ENCODE data around the gene MAGOH. TPM values are rescaled to one million over a fixed set of nuclear protein-coding genes. Genes with fewer than 3 reads are reported as not detected.

Gene MAGOH
- total RNA-seq, 2 experiments from 2014 or later: 59.1 to 65.2 TPM

DNA sequence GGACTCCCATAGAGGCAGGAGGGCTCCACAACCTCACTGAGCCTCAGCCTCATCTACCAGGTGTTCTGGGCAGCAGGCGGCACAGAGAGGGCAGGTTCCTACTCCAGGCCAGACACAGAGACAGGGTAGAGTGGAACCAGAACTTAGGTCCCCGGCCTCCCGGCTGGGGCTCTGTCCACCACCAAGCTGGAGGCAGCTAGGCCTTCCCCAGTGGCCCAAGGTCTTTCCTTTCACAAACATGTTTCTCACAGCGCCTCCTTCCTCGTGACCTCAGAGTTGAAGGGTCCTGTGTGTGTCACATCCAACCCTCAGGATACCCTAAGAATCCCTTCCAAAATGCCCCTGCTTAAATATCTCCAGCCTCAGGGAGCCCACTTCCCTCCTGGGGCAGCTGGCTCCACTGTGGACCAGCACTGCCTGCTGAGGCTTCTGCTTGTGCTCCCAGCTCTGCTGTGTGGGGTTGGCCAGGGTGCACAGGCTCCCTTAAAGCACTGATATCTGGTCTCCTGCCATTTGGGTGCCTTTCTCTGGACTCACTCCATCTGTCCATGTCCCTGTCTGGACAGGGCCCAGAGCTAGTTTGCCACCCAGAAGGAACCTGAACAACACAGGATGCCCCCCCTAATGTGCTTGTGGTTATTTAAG, 33.2 kb upstream of the MAGOH start:
- Mint-ChIP-seq H3K4me1 (ENCODE audit: low read depth) (no peaks in the 10 kb centered on the region), H3K27ac (no peak overlapping the region), H3K27me3 (no peaks in the 10 kb centered on the region), H3K4me3 (no peak overlapping the region), H3K9me3 (no peaks in the 10 kb centered on the region), H3K36me3 (ENCODE audit: low read depth) (no peaks in the 10 kb centered on the region)
- ChIA-PET CTCF (interaction anchor here (0.5 to 1.1 kb wide), 2 partner anchors 184 to 206 kb away, joined by 3 read pairs; no protein-coding TSS in a partner anchor), POLR2A (no interaction called here)
- Histone ChIP-seq H3K36me3 (ENCODE audit: insufficient read depth, low read length) (peaks cover 7% of the 10 kb centered on the region), H3K4me1 (ENCODE audit: insufficient read depth, low read length) (no peaks in the 10 kb centered on the region), H3K9me3 (ENCODE audit: control insufficient read depth in 1 of 2, insufficient read depth in 1 of 2, low read length in 2 of 2) (no peaks in the 10 kb centered on the region), H3K4me3 (ENCODE audit: low read length) (no peak overlapping the region), H3K27me3 (ENCODE audit: control insufficient read depth in 1 of 2, insufficient read depth in 2 of 2, low read length in 2 of 2) (no peaks in the 10 kb centered on the region), H3K27ac (ENCODE audit: low read depth in 1 of 2, low read length in 2 of 2) (no peak overlapping the region)
- ATAC-seq (ENCODE audit: poor library complexity): no peak
- DNase-seq: no peak
- TF ChIP-seq, protein P1, sequence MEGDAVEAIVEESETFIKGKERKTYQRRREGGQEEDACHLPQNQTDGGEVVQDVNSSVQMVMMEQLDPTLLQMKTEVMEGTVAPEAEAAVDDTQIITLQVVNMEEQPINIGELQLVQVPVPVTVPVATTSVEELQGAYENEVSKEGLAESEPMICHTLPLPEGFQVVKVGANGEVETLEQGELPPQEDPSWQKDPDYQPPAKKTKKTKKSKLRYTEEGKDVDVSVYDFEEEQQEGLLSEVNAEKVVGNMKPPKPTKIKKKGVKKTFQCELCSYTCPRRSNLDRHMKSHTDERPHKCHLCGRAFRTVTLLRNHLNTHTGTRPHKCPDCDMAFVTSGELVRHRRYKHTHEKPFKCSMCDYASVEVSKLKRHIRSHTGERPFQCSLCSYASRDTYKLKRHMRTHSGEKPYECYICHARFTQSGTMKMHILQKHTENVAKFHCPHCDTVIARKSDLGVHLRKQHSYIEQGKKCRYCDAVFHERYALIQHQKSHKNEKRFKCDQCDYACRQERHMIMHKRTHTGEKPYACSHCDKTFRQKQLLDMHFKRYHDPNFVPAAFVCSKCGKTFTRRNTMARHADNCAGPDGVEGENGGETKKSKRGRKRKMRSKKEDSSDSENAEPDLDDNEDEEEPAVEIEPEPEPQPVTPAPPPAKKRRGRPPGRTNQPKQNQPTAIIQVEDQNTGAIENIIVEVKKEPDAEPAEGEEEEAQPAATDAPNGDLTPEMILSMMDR (IDR thresholded peaks at IDR 0.05): no peak
- intact Hi-C loops (cut with DNase I, micrococcal nuclease): no loop called here

DNA sequence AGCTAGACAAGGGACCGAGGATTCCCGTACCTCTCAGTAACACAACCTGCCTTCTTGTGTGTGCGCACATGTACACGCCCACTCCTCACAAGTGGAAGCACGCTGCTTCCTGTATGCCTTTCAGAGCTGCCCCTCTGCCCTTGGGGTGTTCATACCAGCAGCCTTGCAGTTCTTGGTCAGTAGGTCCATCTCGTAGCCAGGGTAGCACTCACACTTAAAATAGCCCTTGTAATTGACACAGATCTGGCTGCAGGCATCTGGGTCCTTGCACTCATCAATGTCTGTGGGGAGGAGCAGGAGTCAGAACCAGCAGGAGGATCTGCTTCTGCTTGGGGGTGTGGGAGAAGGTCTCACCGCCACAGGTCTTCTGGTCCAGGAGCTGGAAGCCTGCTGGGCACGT, 32.6 kb upstream of the MAGOH start:
- TF ChIP-seq, protein P1 (IDR thresholded peaks at IDR 0.05): no peak
- H3K27me3 ChIP-seq (ENCODE audit: control insufficient read depth in 1 of 2, insufficient read depth in 2 of 2, low read length in 2 of 2): no peaks in the 10 kb centered on the region
- H3K4me3 ChIP-seq (ENCODE audit: low read length): no peak overlapping the region
- Mint-ChIP-seq H3K27ac (no peak overlapping the region), H3K27me3 (no peaks in the 10 kb centered on the region), H3K4me1 (ENCODE audit: low read depth) (no peaks in the 10 kb centered on the region), H3K36me3 (ENCODE audit: low read depth) (no peaks in the 10 kb centered on the region), H3K4me3 (no peak overlapping the region), H3K9me3 (no peaks in the 10 kb centered on the region)
- DNase-seq (no peak), ATAC-seq (ENCODE audit: poor library complexity) (no peak)
- intact Hi-C loops (cut with DNase I, micrococcal nuclease): no loop called here
- H3K9me3 ChIP-seq (ENCODE audit: control insufficient read depth in 1 of 2, insufficient read depth in 1 of 2, low read length in 2 of 2): no peaks in the 10 kb centered on the region
- ChIA-PET CTCF (interaction anchor here (1.1 kb wide), 1 partner anchor 207 kb away, joined by 3 read pairs; no protein-coding TSS in a partner anchor), POLR2A (no interaction called here)
- H3K4me1 ChIP-seq (ENCODE audit: insufficient read depth, low read length): no peaks in the 10 kb centered on the region
- peaks cover 6% of the 10 kb centered on the region for H3K36me3 ChIP-seq (ENCODE audit: insufficient read depth, low read length)
- no peak overlapping the region for H3K27ac ChIP-seq (ENCODE audit: low read depth in 1 of 2, low read length in 2 of 2)

DNA sequence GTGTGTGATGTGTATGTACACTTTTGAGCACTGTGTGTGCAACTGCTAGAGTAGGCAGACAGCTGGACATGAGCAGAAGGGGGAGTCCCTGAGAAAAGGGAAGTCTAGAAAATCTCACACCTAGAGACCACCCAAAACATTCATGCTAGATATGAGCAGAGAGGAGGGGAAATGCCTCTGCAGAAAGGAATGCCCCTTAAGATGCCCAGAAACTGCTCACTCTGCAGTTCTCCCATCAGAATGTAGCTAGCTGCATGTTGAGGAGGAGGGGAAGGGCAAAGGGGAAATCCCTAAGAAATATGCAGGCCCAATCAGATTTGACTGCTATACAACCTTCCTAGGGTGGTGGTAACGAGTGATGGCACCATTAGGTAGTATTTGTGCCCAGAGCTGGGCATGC, 31.8 kb upstream of the MAGOH start:
- ATAC-seq (ENCODE audit: poor library complexity) (no peak), DNase-seq (no peak)
- Histone ChIP-seq H3K4me3 (ENCODE audit: low read length) (no peak overlapping the region), H3K4me1 (ENCODE audit: insufficient read depth, low read length) (no peaks in the 10 kb centered on the region), H3K27ac (ENCODE audit: low read depth in 1 of 2, low read length in 2 of 2) (no peak overlapping the region), H3K36me3 (ENCODE audit: insufficient read depth, low read length) (peaks cover 5% of the 10 kb centered on the region), H3K9me3 (ENCODE audit: control insufficient read depth in 1 of 2, insufficient read depth in 1 of 2, low read length in 2 of 2) (no peaks in the 10 kb centered on the region), H3K27me3 (ENCODE audit: control insufficient read depth in 1 of 2, insufficient read depth in 2 of 2, low read length in 2 of 2) (no peaks in the 10 kb centered on the region)
- Mint-ChIP-seq H3K36me3 (ENCODE audit: low read depth) (peaks cover 3% of the 10 kb centered on the region), H3K4me3 (no peak overlapping the region), H3K27ac (no peak overlapping the region), H3K4me1 (ENCODE audit: low read depth) (no peaks in the 10 kb centered on the region), H3K9me3 (no peaks in the 10 kb centered on the region), H3K27me3 (no peaks in the 10 kb centered on the region)
- intact Hi-C loops (cut with DNase I, micrococcal nuclease): no loop called here
- POLR2A ChIA-PET: no interaction called here
- CTCF ChIA-PET: no interaction called here
- TF ChIP-seq, protein P1 (IDR thresholded peaks at IDR 0.05): no peak

Data from CD4-positive, alpha-beta T cell (primary cell).